Measurements from ENCODE around the gene RPH3AL.

- TF ChIP-seq CTCF (IDR thresholded peaks at IDR 0.05) (no peak), ZFX (IDR thresholded peaks at IDR 0.05; ENCODE audit: borderline replicate concordance) (no peak)
These were observed 174.8 kb downstream of the RPH3AL start for GRCh38 chr17:177762-178161.

All from 22Rv1 (cell line).